Measurements from ENCODE around the gene M1AP. TPM values are rescaled to one million over a fixed set of nuclear protein-coding genes. Genes with fewer than 3 reads are reported as not detected.
A peak's percentile ranks its signal among the peaks of the same experiment; 100 is the strongest.

M1AP gene
- total RNA-seq, 2 donors from 2014 or later, result not detected

DNA sequence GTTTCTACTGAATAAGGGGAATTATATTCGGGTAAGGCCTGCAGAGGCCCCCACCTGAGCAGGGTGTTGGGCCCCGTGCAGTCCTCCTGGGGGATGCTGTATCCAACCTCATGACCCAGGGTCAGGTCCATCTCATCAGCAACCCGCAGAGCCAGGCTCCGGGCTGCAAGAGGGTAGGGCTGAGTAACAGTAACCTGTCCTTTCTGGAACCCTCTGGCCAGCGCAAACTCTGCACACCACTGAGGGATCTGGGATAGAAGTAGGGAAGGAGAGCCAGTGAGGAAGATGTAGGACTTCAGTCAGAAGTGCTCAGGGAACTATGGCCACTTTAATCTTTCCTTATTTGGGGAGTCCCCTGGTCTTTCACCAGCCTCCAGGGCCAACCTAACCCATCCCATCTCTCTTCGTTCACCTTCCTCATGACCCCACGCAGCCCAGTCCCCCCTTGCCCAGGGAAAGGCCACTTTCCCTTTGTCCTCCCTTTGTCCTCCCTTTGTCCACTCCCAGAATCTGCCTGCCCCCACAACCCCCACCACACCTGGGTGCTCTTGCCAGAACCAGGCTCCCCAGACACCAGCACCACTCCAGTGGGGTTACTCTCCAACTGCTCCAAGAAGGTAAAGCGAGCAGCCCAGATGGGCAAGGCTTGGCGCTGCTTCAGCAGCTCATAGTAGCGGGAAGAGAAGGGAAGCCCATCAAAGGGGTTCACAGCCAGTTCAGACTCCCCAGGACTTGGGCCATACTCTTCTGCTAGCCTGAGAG is 123.0 kb downstream of the M1AP start:
- ATAC-seq (replicated peaks in 1 of 2) (no peak), DNase-seq (no peak)
- H3K36me3 Mint-ChIP-seq (ENCODE audit: insufficient read depth in 2 of 2), result peaks cover 16 to 17% of the 10 kb centered on the region in 2 donors
- H3K9me3 Mint-ChIP-seq, result peaks cover 0 to 3% of the 10 kb centered on the region in 2 donors
- H3K27ac Mint-ChIP-seq, result no peak overlapping the region
- peaks cover 4% of the 10 kb centered on the region for H3K27me3 Mint-ChIP-seq (ENCODE audit: low read depth)
- H3K4me3 Mint-ChIP-seq, result no peak overlapping the region
- peaks cover 18% of the 10 kb centered on the region for H3K4me1 Mint-ChIP-seq (ENCODE audit: low read depth)

DNA sequence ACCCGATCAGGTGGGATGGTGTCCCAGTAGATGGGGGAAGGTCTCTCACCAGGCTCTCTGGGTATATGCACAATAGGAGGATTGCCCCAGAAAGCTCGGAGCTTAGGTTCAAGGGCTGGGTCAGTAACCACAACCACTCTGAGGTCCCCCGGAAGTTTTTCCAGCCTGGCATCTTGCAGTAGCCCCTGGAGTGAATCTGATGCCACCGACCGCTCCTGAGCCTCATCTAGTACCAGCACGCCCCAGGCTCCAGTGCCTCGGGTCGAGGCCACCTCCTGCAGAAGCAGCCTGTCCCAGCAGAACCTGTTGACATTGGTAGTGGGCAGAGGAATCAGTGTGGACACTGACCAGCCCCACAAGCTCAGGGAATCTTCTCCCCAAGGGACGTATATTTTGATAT is 124.1 kb downstream of the M1AP start:
- no peak for DNase-seq

DNA sequence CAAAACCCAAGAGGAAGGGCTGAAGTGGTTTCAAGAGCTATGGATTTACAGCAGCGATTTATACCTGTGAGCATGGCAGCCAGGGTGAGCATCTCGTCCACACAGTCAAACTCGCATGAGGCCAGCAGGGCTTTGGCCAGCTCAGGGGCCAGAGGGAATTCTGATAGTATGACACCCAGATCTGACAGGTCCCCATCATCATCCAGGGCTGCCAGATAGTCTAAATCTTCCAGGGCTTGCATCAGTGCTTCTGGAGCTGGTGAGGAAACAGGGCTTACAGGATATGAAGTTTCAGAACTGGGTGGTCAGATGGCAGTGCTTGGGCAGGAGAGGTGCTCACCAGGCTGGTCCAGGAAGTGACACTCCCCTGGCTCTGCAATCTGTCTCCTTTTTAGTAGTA is 125.6 kb downstream of the M1AP start:
- Mint-ChIP-seq H3K9me3 (peaks cover 0 to 3% of the 10 kb centered on the region in 2 donors), H3K36me3 (ENCODE audit: insufficient read depth in 2 of 2) (peaks cover 8 to 12% of the 10 kb centered on the region in 2 donors), H3K27ac (no peak overlapping the region), H3K4me1 (ENCODE audit: low read depth) (peaks cover 4% of the 10 kb centered on the region), H3K4me3 (no peak overlapping the region), H3K27me3 (ENCODE audit: low read depth) (peaks cover 29% of the 10 kb centered on the region)
- ATAC-seq (replicated peaks in 1 of 2) (no peak), DNase-seq (no peak)

More for the DNA sequence above, 124.1 kb downstream of the M1AP start:
- no peak overlapping the region for H3K4me3 Mint-ChIP-seq
- H3K9me3 Mint-ChIP-seq, result peaks cover 0 to 3% of the 10 kb centered on the region in 2 donors
- H3K27ac Mint-ChIP-seq, result no peak overlapping the region
- peaks cover 14% of the 10 kb centered on the region for H3K27me3 Mint-ChIP-seq (ENCODE audit: low read depth)
- H3K4me1 Mint-ChIP-seq (ENCODE audit: low read depth), result peaks cover 18% of the 10 kb centered on the region
- ATAC-seq (replicated peaks in 1 of 2), result no peak
- peaks cover 16% of the 10 kb centered on the region in 2 donors for H3K36me3 Mint-ChIP-seq (ENCODE audit: insufficient read depth in 2 of 2)

DNA sequence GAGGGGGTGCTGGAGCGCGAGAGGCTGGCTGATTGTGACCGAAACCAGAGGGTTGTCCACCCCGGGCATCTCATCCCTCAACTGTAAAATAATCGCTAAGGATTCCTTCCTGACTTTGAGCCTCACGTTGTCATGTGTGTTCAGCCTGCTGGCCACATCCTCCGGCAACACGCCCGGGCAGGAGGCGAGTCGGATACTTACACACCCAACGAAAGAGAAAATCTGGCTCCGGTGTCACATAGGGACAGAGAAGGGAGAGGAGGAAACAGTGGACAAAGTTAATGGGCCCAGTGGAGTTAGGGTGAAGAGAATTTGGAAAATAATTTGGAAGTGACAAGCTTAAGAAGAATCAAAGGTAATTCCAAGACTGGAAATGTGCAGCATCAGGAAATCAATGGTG is 131.5 kb downstream of the M1AP start:
- no peak for DNase-seq
- H3K9me3 Mint-ChIP-seq, result no peaks in the 10 kb centered on the region
- peak overlapping the region; percentile 84 to 86 for H3K4me3 Mint-ChIP-seq
- peaks cover 15% of the 10 kb centered on the region for H3K4me1 Mint-ChIP-seq (ENCODE audit: low read depth)
- H3K27me3 Mint-ChIP-seq (ENCODE audit: low read depth), result peaks cover 75% of the 10 kb centered on the region
- peaks cover 3 to 7% of the 10 kb centered on the region in 2 donors for H3K36me3 Mint-ChIP-seq (ENCODE audit: insufficient read depth in 2 of 2)
- no peak for ATAC-seq (replicated peaks in 1 of 2)
- H3K27ac Mint-ChIP-seq, result no peak overlapping the region

DNA sequence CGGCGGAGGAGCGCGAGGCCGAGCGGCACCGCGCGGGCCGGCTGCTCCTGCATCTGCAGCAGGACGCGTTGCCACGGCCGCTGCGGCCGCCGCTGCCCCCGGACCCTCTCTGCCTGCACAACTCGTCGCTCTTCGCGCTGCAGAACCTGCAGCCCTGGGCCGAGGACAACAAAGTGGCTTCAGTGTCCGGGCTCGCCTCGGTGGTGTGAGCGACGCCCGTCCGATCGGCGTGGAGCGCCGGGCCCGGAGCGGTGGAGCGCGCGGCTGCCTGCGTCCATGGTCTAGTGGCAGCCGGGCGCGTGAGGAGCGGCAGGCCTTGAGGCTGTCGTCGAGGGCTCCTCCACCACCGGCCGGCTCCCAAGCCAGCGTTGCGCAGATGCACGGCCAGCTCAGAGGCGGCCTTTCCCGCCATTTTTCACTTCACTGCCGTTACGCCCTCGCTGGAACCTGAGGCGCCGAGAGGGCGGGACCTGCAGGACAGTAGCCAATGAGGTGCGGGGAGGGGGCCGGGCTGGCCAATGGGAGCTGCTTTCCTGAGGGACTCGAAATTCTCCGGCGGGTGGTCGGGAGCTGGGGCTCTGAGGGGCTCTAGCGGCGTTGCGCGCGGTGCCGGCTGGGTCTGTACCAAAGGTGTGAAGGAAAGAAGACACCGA is 132.0 kb downstream of the M1AP start:
- Mint-ChIP-seq H3K4me1 (ENCODE audit: low read depth) (peaks cover 21% of the 10 kb centered on the region), H3K27ac (no peak overlapping the region), H3K36me3 (ENCODE audit: insufficient read depth in 2 of 2) (peaks cover 3 to 7% of the 10 kb centered on the region in 2 donors), H3K27me3 (ENCODE audit: low read depth) (peaks cover 81% of the 10 kb centered on the region), H3K4me3 (peak overlapping the region; percentile 84 to 86), H3K9me3 (no peaks in the 10 kb centered on the region)
- ATAC-seq (replicated peaks in 1 of 2) (peak; percentile 77 to 82), DNase-seq (peak; percentile 81 to 85)

DNA sequence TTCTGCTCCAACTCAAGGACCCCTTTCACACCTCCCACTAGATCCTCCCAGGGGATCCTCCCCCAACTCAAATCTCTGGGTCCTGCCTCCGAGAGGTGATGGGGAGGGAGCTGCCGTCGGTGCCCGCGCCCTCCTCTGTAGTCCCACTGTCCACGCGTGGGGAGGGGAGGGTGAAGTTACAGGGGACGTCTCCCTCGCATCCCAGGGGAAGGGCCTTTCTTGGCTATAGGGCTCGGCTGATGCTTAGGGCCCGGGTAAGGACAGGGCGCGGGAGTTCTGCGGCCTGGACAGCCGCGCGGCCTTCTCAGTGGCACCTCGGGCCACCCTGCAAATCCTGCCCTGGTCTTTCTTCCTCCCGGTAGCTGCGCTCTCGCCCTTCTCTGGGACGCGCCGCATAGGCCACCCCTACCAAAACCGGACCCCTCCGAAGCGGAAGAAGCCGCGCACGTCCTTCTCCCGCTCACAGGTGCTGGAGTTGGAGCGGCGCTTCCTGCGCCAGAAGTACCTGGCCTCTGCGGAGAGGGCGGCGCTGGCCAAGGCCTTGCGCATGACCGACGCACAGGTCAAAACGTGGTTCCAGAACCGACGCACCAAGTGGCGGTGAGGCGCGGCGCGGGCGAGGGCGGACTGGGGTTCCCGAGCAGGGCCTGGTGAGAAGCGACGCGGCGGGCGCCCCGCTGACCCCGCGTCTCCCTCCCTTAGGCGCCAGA is 132.7 kb downstream of the M1AP start:
- H3K9me3 Mint-ChIP-seq, result no peaks in the 10 kb centered on the region
- peak; percentile 2 to 10 for ATAC-seq (replicated peaks in 1 of 2)

DNA sequence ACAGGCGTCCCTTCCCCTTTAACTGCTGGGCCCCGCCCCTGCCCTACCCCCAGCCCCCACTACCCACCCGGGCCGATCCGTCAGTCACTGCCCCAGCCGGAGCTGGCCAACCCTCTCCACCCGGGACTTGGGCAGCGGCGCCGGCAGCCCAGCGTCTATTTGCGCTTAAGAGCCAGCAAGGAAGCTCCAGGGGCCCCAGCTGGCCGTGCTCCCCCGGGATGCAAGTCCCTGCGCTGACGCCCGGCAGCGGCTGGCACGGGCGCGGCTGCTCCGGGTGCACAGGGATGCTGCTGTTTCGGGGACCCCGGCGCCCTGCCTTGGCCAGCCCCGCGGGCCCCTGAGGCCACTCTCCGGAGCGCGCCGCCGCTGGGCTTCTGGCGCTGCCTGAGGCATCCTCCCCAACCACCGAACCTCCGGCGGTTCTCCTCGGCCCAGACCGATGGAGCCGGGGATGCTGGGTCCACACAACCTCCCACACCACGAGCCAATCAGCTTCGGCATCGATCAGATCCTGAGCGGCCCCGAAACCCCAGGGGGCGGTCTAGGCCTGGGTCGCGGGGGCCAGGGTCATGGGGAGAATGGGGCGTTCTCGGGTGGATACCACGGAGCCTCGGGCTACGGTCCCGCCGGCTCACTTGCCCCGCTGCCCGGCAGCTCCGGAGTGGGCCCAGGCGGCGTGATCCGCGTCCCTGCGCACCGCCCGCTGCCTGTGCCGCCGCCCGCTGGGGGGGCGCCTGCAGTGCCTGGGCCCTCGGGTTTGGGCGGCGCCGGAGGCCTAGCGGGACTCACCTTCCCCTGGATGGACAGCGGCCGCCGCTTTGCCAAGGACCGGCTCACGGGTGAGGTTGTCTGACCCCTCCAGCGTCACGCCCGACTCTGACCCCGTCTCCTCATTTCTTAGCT is 133.5 kb downstream of the M1AP start, which contains the start of gene TLX2:
TSS of gene TLX2 (plus strand) at position 83 of the 903 bp plus-strand sequence. CDS start at position 440, 357 bp downstream.
- H3K27me3 Mint-ChIP-seq (ENCODE audit: low read depth), result peaks cover 76% of the 10 kb centered on the region
- ATAC-seq (replicated peaks in 1 of 2) (peak; percentile 22 to 27), DNase-seq (peak in 1 of 2 donors; percentile 29)
- H3K36me3 Mint-ChIP-seq (ENCODE audit: insufficient read depth in 2 of 2), result peaks cover 3 to 7% of the 10 kb centered on the region in 2 donors
- no peak within 1 kb of the TSS for H3K27ac Mint-ChIP-seq
- H3K4me3 Mint-ChIP-seq, result peak within 1 kb of the TSS; percentile 71 to 86
- H3K9me3 Mint-ChIP-seq, result no peaks in the 10 kb centered on the region
- H3K4me1 Mint-ChIP-seq (ENCODE audit: low read depth), result peaks cover 26% of the 10 kb centered on the region

More for the DNA sequence above, 132.7 kb downstream of the M1AP start:
- Mint-ChIP-seq H3K27ac (no peak overlapping the region), H3K27me3 (ENCODE audit: low read depth) (peaks cover 80% of the 10 kb centered on the region), H3K36me3 (ENCODE audit: insufficient read depth in 2 of 2) (peaks cover 3 to 7% of the 10 kb centered on the region in 2 donors), H3K4me3 (peak overlapping the region; percentile 71 to 86), H3K4me1 (ENCODE audit: low read depth) (peaks cover 22% of the 10 kb centered on the region)
- no peak for DNase-seq

DNA sequence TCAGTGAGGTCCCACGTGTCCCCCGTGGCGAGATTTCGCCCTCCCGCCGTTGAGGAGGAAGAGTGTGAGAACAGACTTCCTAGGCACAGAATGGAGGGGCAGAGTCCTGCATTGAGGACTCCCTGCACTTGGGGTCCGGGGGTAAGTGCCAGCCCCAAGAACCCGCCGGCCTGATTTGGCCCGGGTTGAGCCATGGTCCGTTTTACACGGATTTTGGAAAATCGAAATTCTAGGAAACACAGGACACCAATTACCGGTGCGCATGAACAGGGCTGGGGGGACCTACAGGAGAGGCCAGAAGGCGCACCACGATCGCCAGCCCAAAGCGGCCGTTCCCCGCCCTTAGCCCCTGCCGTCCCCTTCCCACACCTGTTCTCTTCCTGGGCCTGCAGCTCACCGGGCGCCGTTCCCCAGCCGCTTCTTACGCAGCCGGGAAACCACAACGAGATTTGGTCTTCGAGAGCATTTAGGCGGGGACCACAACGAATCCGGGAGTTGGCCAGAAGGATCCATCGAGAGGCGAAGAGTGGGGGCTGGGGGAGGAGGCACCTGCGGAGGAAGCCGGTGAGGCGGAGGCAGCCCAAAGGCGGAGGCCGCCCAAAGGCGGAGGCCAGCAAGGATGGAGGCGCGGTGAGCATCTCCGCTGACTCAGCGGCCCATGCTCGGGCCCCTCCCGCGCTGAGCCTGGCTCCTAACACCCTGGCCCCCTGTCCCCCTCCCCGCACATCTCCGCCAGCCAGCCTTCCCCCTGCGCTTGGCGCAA is 134.3 kb downstream of the M1AP start:
- peak; percentile 54 to 56 for DNase-seq
- Mint-ChIP-seq H3K4me3 (peak overlapping the region; percentile 59 to 71), H3K27ac (no peak overlapping the region), H3K4me1 (ENCODE audit: low read depth) (peaks cover 30% of the 10 kb centered on the region), H3K36me3 (ENCODE audit: insufficient read depth in 2 of 2) (peaks cover 3 to 7% of the 10 kb centered on the region in 2 donors), H3K9me3 (no peaks in the 10 kb centered on the region), H3K27me3 (ENCODE audit: low read depth) (peaks cover 71% of the 10 kb centered on the region)
- peak; percentile 49 to 52 for ATAC-seq (replicated peaks in 1 of 2)

DNA sequence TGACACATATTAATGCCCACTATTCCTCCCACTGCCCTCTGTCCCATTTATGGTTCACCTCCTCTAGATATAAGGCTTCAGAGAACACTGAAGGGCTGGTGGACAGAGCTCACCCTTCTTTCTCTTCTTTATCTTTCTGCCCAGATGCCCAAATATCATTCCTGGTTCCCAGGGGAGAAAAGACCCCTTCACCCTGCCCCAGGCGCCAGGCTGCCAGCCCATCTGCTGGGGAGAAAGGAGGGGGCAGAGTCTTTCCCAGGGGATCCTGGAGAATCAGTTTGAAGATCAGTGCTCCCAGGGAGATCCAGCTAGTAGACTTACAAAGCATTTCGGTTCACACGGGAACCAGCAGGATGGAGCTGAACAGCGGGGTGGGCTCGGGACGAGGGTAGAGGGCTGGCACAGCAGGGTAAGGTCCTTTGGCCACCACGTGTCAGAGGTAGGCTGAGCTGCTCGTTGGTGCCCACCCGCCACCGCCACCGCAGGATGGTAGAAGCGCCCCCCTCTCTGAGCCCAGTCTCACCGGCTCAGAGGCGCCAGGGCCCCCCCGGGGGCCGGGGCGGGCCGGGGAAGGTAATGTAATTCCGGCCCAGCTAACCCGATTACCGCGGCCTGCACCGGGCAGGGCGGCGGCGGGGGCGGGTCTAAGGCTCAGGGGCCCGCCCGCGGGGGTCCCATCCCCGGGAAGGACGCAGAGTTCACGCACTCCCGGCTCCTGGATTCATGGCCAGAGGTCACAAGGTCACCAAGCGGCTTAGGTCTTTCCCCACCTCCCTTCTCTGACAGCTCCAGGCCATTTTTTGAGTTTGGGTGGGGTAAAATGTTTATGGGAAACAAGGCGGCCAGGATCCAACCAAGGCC is 135.2 kb downstream of the M1AP start:
- H3K27ac Mint-ChIP-seq, result no peak overlapping the region
- ATAC-seq (replicated peaks in 1 of 2), result no peak
- no peak for DNase-seq
- H3K9me3 Mint-ChIP-seq, result no peaks in the 10 kb centered on the region
- peaks cover 3 to 7% of the 10 kb centered on the region in 2 donors for H3K36me3 Mint-ChIP-seq (ENCODE audit: insufficient read depth in 2 of 2)
- peak overlapping the region; percentile 59 to 71 for H3K4me3 Mint-ChIP-seq
- peaks cover 63% of the 10 kb centered on the region for H3K27me3 Mint-ChIP-seq (ENCODE audit: low read depth)
- H3K4me1 Mint-ChIP-seq (ENCODE audit: low read depth), result peaks cover 38% of the 10 kb centered on the region

DNA sequence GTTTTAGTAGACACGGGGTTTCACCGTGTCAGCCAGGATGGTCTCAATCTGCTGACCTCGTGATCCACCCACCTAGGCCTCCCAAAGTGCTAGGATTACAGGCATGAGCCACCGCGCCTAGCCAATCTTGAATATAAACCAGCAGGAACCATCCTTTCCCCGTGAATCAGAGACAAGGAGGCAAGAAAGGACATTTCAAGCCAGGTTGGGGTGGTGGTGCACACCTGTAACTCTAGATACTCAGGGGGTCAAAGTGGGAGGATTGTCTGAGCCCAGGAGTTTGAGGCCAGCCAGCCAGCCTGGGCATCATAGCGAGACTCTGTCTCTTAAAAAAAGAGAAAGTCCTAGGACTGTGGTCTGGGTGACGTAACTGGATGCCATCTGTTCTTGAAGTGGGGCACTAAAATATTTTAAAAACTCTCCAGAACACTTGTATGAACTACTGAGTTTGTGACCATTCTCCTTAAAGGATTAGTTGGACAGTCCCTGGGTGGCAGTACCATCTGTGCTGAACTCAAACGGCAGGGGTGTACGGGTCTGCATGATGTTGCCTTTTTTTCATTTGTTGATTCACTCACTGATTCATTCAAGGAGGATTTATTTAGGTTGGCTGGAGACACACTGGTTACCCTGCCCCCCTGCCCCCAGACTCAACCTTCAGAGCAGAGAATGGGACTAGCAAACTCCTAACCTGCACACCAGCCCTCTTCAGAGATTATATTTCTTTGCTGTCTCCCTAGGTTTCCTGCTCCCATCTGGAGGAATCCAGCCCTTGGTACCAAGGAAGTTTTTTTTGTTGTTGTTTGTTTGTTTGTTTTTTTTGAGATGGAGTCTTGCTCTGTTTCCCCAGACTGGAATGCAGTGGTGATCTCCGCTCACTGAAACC is 136.8 kb downstream of the M1AP start:
- peaks cover 47% of the 10 kb centered on the region for H3K27me3 Mint-ChIP-seq (ENCODE audit: low read depth)
- H3K27ac Mint-ChIP-seq, result no peak overlapping the region
- no peaks in the 10 kb centered on the region for H3K9me3 Mint-ChIP-seq
- H3K4me1 Mint-ChIP-seq (ENCODE audit: low read depth), result peaks cover 44% of the 10 kb centered on the region
- peak overlapping the region in 1 of 2 donors; percentile 21 for H3K4me3 Mint-ChIP-seq
- DNase-seq (no peak), ATAC-seq (replicated peaks in 1 of 2) (no peak)
- H3K36me3 Mint-ChIP-seq (ENCODE audit: insufficient read depth in 2 of 2), result peaks cover 3 to 6% of the 10 kb centered on the region in 2 donors

All from activated T-cell treated with anti-CD3 and anti-CD28 coated beads, Interleukin-2, amount 50 U/mL, for 72 hours (primary cell).